GM21447 (cell line): ENCODE measurements around the gene B3GNT2.
"Not testable (repeated sequence)": the region's sequence is repeated elsewhere in the genome, so short reads cannot be mapped to it uniquely, and the experiment has no call there.

Experiments used
- ATAC-seq: cut with Tn5 transposase; IDR thresholded peaks from one replicate; pipeline ENCODE4 v1.9.1; 2021; ENCODE audit not compliant: unreplicated experiment

B3GNT2 gene

DNA sequence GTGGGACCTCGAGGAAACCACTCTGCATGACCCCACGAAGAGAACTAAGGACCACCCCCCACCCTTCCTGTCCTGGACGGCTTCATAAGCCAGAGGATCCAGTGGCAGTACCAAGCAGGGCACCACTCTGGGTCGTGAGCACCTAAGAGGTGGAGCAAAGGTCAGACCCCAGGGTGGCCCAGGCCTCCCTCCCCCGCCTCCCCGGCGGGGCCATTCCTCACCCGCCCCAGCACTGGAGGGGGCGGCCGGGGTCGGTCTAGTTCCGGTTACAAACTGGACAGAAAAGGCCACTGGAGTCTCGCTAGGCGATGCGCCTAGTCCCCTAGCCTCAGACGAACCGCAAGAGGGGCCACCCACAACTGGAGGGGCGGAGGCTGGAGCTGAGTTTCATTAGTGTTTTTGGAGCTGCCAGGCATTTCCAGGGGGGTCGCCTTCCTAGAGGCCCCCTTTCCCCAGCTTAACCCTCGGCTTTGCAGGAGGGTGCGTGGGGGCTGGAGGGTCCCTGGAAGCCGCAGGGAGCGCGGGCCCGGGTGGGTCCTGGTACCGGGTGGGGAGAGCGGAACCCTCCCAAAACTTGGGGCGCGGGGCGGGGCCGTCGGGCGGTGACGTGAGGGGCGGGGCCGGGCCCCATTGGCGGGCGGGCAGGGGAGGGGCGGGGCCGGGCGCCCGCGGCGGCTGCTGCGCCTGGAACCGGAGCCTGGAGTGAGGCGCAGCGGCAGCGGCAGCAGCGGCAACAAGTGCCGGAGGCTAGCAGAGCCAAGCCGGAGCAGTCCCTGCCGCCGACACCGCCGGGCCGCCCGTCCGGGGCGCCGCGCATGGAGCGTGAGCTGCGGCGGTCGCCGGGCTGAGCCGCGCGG is at the start of gene B3GNT2:
TSS of gene B3GNT2 (plus strand) at position 695 of the 857 bp plus-strand sequence. CDS start 26,106 bp downstream, outside the sequence.
- peak; percentile 45 for ATAC-seq

DNA sequence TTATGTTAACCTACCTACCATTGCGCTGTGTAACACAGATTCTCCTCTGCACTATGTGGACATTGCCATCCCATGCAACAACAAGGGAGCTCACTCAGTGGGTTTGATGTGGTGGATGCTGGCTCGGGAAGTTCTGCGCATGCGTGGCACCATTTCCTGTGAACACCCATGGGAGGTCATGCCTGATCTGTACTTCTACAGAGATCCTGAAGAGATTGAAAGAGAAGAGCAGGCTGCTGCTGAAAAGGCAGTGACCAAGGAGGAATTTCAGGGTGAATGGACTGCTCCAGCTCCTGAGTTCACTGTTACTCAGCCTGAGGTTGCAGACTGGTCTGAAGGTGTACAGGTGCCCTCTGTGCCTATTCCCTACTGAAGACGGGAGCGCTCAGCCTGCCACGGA is 49.1 kb upstream of the B3GNT2 start:
- ATAC-seq, result not testable (repeated sequence)

DNA sequence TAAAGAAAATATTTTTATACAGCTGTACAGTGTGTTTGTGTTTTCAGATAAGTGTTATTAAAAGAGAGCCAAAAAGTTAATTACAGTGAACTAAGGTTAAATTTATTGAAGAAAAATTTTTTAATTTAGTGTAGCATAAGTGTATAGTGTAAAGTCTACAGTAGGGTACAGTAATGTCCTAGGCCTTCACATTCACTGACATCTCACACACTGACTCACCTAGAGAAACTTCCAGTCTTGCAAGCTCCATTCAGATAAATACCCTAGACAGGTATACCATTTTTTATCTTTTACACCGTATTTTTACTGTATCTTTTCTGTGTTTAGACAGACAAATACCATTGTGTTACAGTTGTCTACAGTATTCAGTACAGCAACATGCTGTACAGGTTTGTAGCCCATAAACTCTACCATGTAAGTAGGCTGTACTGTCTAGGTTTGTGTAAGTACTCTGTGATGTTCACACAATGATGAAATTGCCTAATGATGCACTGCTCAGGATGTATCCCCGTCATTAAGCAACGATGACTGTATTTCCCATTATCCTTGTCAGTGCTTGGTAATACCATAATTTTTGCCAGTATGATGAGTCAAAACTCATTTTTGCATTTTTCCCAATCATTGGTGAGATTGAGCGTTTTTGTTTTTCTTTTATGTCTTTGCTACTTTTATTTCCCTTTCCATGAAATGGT is 48.2 kb upstream of the B3GNT2 start:
- no peak for ATAC-seq

- no peak for ATAC-seq
Observed at GRCh38 chr2:62149708-62150107, 46.2 kb upstream of the B3GNT2 start.

DNA sequence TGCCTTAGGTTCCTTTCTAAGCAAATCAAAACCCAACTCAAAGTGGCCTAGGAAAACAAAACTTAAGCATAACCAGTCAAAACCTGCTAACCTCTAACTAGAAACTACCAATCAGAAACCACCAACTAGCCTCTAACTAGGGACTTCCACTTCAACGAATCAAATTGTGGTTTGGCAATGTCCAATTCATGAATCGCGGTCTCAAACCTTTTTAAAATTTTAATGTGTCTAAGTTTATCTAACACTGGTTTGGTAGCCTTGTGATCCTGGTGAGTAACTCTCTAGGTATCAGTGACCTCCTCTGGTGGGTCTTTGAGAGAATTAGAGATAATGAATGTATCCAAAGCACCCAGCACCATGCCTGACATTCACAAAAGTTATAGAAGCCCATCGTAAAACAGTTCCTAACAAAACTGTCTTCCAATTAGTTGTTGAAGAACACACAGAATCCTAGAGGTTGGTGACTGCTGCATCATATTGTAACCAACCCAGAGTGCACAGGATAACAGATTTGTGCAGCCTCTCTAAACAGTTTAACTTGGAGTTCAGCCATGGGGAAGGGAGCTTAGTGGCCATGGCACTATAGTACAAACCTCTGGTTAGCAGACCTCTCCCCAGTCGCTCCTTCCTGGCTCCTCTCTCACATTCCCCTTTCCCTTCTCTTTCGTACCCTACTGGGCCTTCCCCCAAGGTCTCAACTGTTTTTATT is 45.2 kb upstream of the B3GNT2 start:
- no peak for ATAC-seq

GRCh38 chr2:62151306-62151638 is 44.6 kb upstream of the B3GNT2 start:
- no peak for ATAC-seq

- no peak for ATAC-seq
Observed at GRCh38 chr2:62152000-62152399, 43.9 kb upstream of the B3GNT2 start.

DNA sequence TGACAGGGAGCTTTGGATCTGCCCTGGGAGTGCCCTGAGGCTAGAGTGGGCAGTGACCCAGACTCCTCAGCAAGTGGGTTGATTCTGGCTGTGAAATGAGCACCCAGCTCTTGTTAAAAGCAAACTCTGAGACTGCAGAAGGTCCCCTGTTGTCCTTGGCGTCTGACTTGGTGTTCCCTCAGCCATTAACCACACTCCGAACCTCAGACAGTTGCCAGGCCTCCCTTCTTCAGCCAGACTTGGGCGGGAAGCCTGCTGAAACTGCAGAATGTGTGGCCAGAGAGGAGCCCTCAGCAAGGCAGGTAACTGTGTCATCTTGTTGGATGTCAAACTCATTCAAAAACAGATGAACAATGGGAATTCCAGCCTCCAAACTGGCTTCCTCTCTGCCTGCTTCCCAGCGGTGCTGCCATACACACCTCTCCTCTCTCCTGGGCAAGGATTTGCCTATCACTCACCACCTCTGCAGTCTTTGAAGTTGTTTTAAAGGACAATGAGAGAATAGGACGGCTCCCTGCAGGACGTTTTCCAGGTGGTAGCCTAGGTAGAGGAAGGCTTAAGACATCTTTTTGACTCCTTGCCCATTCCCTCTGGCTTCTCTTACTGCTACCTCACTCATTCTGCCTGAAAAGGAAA is 38.9 kb upstream of the B3GNT2 start:
- no peak for ATAC-seq

DNA sequence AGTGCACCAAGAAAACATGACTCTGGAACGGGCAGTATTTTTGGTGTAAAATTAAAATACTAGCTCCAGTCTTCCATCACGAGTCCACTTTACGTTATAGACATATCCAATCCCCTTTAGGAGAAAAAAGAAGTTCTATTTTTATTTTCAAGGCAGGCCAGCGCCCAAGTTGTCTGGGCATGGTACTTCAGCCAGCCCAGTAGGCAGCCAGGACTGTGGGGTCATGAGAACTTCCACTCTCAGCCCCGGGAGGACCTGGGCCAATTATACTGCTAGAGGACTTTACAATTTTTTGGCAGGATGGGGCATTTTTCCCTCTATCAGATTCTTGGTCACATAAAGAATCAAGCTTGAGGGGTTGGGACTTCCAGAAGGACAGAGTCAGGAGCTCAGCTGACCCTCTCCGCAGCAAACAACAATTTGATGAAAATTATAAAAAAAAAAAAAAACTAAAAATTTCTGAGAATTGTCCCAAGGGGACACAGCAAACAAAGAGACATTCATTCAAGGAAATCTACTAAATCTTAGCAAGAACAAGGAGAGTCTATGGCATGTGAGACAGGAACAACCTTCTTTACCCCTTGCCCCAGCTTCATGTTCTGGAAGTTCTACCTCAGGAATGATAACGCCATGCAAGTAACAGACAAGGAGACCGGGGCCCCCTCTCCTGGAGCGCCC is 37.3 kb upstream of the B3GNT2 start:
- no peak for ATAC-seq

DNA sequence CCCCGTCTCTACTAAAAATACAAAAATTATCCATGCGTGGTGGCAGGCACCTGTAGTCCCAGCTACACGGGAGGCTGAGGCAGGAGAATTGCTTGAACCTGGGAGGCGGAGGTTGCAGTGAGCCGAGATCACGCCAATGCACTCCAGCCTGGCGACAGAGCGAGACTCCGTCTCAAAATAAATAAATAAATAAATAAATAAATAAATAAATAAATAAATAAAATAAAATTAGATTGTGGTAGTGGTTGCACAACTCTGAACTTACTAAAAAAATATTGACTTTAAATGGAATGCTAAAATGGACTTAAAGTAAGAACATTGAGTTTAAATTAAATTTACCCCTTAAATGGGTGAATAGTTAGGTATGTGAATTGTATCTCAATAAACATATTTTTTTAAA is 35.2 kb upstream of the B3GNT2 start:
- not testable (repeated sequence) for ATAC-seq

GRCh38 chr2:62163106-62163831 is 32.6 kb upstream of the B3GNT2 start:
- ATAC-seq, result no peak

- ATAC-seq, result no peak
Observed at GRCh38 chr2:62163834-62164233, 32.1 kb upstream of the B3GNT2 start.

- ATAC-seq, result no peak
Observed at GRCh38 chr2:62175728-62176127, 20.2 kb upstream of the B3GNT2 start.

DNA sequence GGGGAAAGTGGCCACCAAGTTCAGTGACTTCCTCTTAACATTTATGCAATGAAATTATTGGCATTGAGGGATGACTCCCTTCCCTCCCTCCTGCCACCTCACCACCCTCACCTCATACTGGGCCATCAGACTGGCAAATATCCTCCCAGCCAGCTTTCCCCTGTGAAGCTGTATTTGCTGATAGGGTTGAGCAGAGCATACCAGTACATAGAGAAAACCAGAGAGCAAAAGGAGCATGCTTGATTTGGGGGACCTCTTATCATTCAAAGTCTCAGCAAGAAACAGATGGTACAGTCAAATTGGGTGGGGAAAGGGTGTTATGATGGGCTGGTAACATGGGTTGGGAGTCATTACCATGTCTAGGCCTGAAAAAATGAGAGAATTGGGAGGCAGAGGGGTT is 19.1 kb upstream of the B3GNT2 start:
- no peak for ATAC-seq

DNA sequence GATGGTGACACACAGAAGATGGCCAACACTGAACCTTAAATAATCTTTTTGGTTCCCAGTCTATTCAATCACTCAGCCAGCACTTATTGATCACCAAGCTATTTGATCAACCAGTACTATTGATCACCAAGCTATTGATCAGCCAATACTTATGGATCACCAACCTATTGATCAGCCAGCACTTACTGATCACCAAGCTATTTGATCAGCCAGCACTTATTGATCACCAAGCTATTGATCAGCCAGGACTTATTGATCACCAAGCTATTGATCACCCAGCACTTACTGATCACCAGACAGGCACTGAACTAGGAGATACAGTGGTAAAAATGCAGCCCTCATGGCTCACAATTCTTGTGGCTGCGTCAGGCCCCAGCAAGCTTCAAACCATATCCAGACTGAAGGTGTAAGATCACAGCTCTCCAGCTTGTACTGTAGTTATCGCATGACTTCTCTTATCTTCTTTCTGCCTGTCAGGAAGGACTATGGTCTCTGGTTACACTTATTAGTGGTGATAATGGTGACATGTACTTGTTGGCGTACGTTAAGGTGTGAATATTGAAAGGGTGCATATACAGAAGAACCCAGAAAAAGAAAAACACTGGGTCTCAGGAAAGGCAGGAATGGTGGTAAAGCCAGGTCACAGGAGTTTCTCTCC is 18.4 kb upstream of the B3GNT2 start:
- no peak for ATAC-seq

DNA sequence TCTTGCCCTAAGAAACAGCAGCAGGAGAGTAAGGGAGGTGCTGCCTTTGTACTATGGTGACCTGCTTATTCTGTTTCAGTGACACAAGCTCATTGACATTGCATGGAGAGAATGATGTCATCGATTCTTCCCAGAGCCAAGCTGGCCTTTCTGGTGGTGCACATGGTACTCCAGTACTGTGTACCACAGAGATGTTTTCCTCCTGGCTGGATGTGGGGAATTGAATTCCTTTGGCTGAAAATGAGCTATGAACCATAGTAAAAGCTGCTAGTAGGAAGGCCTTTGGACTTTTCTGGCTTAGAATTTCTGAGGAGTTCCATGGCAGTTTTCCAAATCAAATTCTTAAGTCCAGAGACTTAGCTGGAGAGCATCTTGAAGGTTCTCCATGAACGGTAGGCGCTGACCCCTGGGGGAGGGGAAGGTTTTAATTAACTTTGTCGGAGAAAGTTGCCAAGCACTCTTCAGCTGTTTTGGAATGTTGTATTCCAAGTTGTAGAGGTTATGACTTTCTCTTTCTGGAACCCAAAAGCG is 17.1 kb upstream of the B3GNT2 start:
- no peak for ATAC-seq

GRCh38 chr2:62180975-62181374 is 14.9 kb upstream of the B3GNT2 start:
- ATAC-seq, result no peak

DNA sequence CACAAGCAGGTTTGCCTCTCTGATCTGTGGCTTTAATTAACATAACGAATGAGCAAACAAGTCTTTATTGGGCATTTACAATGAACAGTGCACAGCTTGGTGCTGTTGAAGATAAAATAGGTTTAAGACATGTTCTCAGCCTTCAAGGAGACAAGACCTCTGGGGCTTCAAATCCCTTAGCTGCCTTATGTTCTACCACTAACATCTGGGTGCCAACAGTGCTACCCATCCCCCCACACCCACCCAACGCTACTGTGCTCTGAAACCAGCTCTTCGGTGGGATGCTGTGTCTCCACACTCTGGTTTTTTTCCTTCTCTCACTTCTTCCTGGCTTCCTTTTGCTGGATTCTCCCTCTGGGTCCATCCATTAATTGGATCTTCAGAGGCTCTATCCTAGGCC is 14.1 kb upstream of the B3GNT2 start:
- no peak for ATAC-seq

- no peak for ATAC-seq
Observed at GRCh38 chr2:62184512-62185230, 11.2 kb upstream of the B3GNT2 start.
